ENCODE measurements around the gene CD226.
"Not testable (repeated sequence)": the region's sequence is repeated elsewhere in the genome, so short reads cannot be mapped to it uniquely, and the experiment has no call there.

Gene CD226

GRCh38 chr18:69956665-69957620, 9.3 kb upstream of the CD226 start:
- in situ Hi-C loops (cut with MboI; ENCODE audit: low sequenced_read_pairs) = no loop called here

GRCh38 chr18:69956057-69956456, 8.4 kb upstream of the CD226 start:
- in situ Hi-C loops (cut with MboI; ENCODE audit: low sequenced_read_pairs) = no loop called here

GRCh38 chr18:69954719-69955480, 7.2 kb upstream of the CD226 start:
- in situ Hi-C loops (cut with MboI; ENCODE audit: low sequenced_read_pairs) = no loop called here

GRCh38 chr18:69953191-69953590, 5.5 kb upstream of the CD226 start:
- in situ Hi-C loops (cut with MboI; ENCODE audit: low sequenced_read_pairs) = no loop called here

GRCh38 chr18:69951182-69951581, 3.5 kb upstream of the CD226 start:
- in situ Hi-C loops (cut with MboI; ENCODE audit: low sequenced_read_pairs) = no loop called here

- in situ Hi-C loops (cut with MboI; ENCODE audit: low sequenced_read_pairs) = no loop called here
Measured at GRCh38 chr18:69949538-69949936, 1.9 kb upstream of the CD226 start.

- in situ Hi-C loops (cut with MboI; ENCODE audit: low sequenced_read_pairs) = no loop called here
Measured at GRCh38 chr18:69948919-69949537, 1.4 kb upstream of the CD226 start.

- in situ Hi-C loops (cut with MboI; ENCODE audit: low sequenced_read_pairs) = no loop called here
Measured at GRCh38 chr18:69948256-69948655, 583 bp upstream of the CD226 start.

- in situ Hi-C loops (cut with MboI; ENCODE audit: low sequenced_read_pairs) = no loop called here
Measured at GRCh38 chr18:69946608-69947155, 991 bp downstream of the CD226 start.

- in situ Hi-C loops (cut with MboI; ENCODE audit: low sequenced_read_pairs) = no loop called here
Measured at GRCh38 chr18:69945220-69946114, 2.2 kb downstream of the CD226 start.

- in situ Hi-C loops (cut with MboI; ENCODE audit: low sequenced_read_pairs) = no loop called here
Measured at GRCh38 chr18:69944436-69944835, 3.2 kb downstream of the CD226 start.

- in situ Hi-C loops (cut with MboI; ENCODE audit: low sequenced_read_pairs) = no loop called here
Measured at GRCh38 chr18:69943021-69943420, 4.7 kb downstream of the CD226 start.

- in situ Hi-C loops (cut with MboI; ENCODE audit: low sequenced_read_pairs) = no loop called here
Measured at GRCh38 chr18:69941183-69941582, 6.5 kb downstream of the CD226 start.

GRCh38 chr18:69939812-69940211, 7.9 kb downstream of the CD226 start:
- in situ Hi-C loops (cut with MboI; ENCODE audit: low sequenced_read_pairs) = not testable (repeated sequence)

- in situ Hi-C loops (cut with MboI; ENCODE audit: low sequenced_read_pairs) = no loop called here
Measured at GRCh38 chr18:69936191-69936558, 11.5 kb downstream of the CD226 start.

GRCh38 chr18:69935319-69936190, 12.1 kb downstream of the CD226 start:
- in situ Hi-C loops (cut with MboI; ENCODE audit: low sequenced_read_pairs) = no loop called here

- in situ Hi-C loops (cut with MboI; ENCODE audit: low sequenced_read_pairs) = no loop called here
Measured at GRCh38 chr18:69934601-69935265, 12.9 kb downstream of the CD226 start.

- in situ Hi-C loops (cut with MboI; ENCODE audit: low sequenced_read_pairs) = no loop called here
Measured at GRCh38 chr18:69929041-69929774, 18.5 kb downstream of the CD226 start.

Measured in HL-60/S4 treated with phorbol 12-myristate 13-acetate at 8.2 ng/mL for 4 days and 3 days (cell line).